Measurements from ENCODE around the gene NCK2. TPM values are rescaled to one million over a fixed set of nuclear protein-coding genes. Genes with fewer than 3 reads are reported as not detected.

Gene NCK2
- total and polyA plus RNA-seq, 9 of the 15 experiments (the other 6 are each of a cell fraction or from before 2014, with no cell fraction given), result 0.90 to 27.9 (median 15.9) TPM

- TF ChIP-seq, protein P1, sequence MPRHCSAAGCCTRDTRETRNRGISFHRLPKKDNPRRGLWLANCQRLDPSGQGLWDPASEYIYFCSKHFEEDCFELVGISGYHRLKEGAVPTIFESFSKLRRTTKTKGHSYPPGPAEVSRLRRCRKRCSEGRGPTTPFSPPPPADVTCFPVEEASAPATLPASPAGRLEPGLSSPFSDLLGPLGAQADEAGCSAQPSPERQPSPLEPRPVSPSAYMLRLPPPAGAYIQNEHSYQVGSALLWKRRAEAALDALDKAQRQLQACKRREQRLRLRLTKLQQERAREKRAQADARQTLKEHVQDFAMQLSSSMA (CRISPR knock-in tag; IDR thresholded peaks at IDR 0.05), result no peak
- no peak for TF ChIP-seq SMARCB1 (IDR thresholded peaks at IDR 0.05; ENCODE audit: insufficient read length, low read depth)
- peak; percentile 69 for TF ChIP-seq ZFX (CRISPR knock-in tag; IDR thresholded peaks at IDR 0.05)
- no peak for TF ChIP-seq FOXM1 (IDR thresholded peaks at IDR 0.05; ENCODE audit: low read depth)
- TF ChIP-seq FOXM1 (CRISPR knock-in tag; IDR thresholded peaks at IDR 0.05; ENCODE audit: low read depth), result no peak
- no peak for TF ChIP-seq ZNF445 (CRISPR knock-in tag; IDR thresholded peaks at IDR 0.05; ENCODE audit: low read depth)
- TF ChIP-seq CXXC5 (CRISPR knock-in tag; IDR thresholded peaks at IDR 0.05), result no peak
- TF ChIP-seq POLR2G (IDR thresholded peaks at IDR 0.05; ENCODE audit: low read depth, low read length), result peak; percentile 6; the same call in 1 of the 2 replicates
- TF ChIP-seq, protein P2, sequence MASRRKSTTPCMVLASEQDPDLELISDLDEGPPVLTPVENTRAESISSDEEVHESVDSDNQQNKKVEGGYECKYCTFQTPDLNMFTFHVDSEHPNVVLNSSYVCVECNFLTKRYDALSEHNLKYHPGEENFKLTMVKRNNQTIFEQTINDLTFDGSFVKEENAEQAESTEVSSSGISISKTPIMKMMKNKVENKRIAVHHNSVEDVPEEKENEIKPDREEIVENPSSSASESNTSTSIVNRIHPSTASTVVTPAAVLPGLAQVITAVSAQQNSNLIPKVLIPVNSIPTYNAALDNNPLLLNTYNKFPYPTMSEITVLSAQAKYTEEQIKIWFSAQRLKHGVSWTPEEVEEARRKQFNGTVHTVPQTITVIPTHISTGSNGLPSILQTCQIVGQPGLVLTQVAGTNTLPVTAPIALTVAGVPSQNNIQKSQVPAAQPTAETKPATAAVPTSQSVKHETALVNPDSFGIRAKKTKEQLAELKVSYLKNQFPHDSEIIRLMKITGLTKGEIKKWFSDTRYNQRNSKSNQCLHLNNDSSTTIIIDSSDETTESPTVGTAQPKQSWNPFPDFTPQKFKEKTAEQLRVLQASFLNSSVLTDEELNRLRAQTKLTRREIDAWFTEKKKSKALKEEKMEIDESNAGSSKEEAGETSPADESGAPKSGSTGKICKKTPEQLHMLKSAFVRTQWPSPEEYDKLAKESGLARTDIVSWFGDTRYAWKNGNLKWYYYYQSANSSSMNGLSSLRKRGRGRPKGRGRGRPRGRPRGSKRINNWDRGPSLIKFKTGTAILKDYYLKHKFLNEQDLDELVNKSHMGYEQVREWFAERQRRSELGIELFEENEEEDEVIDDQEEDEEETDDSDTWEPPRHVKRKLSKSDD (conservative IDR thresholded peaks at IDR 0.05; ENCODE audit: low read length), result no peak
- TF ChIP-seq, protein P3, sequence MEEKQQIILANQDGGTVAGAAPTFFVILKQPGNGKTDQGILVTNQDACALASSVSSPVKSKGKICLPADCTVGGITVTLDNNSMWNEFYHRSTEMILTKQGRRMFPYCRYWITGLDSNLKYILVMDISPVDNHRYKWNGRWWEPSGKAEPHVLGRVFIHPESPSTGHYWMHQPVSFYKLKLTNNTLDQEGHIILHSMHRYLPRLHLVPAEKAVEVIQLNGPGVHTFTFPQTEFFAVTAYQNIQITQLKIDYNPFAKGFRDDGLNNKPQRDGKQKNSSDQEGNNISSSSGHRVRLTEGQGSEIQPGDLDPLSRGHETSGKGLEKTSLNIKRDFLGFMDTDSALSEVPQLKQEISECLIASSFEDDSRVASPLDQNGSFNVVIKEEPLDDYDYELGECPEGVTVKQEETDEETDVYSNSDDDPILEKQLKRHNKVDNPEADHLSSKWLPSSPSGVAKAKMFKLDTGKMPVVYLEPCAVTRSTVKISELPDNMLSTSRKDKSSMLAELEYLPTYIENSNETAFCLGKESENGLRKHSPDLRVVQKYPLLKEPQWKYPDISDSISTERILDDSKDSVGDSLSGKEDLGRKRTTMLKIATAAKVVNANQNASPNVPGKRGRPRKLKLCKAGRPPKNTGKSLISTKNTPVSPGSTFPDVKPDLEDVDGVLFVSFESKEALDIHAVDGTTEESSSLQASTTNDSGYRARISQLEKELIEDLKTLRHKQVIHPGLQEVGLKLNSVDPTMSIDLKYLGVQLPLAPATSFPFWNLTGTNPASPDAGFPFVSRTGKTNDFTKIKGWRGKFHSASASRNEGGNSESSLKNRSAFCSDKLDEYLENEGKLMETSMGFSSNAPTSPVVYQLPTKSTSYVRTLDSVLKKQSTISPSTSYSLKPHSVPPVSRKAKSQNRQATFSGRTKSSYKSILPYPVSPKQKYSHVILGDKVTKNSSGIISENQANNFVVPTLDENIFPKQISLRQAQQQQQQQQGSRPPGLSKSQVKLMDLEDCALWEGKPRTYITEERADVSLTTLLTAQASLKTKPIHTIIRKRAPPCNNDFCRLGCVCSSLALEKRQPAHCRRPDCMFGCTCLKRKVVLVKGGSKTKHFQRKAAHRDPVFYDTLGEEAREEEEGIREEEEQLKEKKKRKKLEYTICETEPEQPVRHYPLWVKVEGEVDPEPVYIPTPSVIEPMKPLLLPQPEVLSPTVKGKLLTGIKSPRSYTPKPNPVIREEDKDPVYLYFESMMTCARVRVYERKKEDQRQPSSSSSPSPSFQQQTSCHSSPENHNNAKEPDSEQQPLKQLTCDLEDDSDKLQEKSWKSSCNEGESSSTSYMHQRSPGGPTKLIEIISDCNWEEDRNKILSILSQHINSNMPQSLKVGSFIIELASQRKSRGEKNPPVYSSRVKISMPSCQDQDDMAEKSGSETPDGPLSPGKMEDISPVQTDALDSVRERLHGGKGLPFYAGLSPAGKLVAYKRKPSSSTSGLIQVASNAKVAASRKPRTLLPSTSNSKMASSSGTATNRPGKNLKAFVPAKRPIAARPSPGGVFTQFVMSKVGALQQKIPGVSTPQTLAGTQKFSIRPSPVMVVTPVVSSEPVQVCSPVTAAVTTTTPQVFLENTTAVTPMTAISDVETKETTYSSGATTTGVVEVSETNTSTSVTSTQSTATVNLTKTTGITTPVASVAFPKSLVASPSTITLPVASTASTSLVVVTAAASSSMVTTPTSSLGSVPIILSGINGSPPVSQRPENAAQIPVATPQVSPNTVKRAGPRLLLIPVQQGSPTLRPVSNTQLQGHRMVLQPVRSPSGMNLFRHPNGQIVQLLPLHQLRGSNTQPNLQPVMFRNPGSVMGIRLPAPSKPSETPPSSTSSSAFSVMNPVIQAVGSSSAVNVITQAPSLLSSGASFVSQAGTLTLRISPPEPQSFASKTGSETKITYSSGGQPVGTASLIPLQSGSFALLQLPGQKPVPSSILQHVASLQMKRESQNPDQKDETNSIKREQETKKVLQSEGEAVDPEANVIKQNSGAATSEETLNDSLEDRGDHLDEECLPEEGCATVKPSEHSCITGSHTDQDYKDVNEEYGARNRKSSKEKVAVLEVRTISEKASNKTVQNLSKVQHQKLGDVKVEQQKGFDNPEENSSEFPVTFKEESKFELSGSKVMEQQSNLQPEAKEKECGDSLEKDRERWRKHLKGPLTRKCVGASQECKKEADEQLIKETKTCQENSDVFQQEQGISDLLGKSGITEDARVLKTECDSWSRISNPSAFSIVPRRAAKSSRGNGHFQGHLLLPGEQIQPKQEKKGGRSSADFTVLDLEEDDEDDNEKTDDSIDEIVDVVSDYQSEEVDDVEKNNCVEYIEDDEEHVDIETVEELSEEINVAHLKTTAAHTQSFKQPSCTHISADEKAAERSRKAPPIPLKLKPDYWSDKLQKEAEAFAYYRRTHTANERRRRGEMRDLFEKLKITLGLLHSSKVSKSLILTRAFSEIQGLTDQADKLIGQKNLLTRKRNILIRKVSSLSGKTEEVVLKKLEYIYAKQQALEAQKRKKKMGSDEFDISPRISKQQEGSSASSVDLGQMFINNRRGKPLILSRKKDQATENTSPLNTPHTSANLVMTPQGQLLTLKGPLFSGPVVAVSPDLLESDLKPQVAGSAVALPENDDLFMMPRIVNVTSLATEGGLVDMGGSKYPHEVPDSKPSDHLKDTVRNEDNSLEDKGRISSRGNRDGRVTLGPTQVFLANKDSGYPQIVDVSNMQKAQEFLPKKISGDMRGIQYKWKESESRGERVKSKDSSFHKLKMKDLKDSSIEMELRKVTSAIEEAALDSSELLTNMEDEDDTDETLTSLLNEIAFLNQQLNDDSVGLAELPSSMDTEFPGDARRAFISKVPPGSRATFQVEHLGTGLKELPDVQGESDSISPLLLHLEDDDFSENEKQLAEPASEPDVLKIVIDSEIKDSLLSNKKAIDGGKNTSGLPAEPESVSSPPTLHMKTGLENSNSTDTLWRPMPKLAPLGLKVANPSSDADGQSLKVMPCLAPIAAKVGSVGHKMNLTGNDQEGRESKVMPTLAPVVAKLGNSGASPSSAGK (IDR thresholded peaks at IDR 0.05), result peak; percentile 18; the same call in 1 of the 2 replicates
Observed at GRCh38 chr2:105744909-105745853, at the start of gene NCK2 (continued).

Data from K562 (cell line).